Measurements from ENCODE around the gene HNRNPA2B1.

DNA sequence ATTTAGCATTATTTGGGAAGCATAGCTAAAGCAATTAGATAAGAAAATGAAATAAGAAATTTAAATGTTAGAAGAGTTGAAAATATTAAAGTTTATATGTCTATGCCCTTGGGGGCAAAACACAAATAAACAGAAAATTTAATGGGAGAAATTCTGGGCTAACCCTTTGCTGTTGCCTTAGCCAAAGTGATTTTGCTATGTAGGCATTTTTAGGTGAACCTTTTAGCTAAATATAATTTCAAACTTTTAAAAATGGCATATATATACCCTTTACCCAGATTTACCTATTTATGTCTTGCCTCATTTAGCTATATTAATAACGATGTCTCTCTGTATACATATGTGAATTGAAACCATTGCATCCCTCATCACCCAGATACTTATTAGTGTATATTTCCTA, 28.5 kb downstream of the HNRNPA2B1 start:
- TF ChIP-seq, protein P1, sequence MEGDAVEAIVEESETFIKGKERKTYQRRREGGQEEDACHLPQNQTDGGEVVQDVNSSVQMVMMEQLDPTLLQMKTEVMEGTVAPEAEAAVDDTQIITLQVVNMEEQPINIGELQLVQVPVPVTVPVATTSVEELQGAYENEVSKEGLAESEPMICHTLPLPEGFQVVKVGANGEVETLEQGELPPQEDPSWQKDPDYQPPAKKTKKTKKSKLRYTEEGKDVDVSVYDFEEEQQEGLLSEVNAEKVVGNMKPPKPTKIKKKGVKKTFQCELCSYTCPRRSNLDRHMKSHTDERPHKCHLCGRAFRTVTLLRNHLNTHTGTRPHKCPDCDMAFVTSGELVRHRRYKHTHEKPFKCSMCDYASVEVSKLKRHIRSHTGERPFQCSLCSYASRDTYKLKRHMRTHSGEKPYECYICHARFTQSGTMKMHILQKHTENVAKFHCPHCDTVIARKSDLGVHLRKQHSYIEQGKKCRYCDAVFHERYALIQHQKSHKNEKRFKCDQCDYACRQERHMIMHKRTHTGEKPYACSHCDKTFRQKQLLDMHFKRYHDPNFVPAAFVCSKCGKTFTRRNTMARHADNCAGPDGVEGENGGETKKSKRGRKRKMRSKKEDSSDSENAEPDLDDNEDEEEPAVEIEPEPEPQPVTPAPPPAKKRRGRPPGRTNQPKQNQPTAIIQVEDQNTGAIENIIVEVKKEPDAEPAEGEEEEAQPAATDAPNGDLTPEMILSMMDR (IDR thresholded peaks at IDR 0.05; ENCODE audit: low read length): no peak
- TF ChIP-seq EZH2phosphoT487 (IDR thresholded peaks at IDR 0.05; ENCODE audit: low read length) (no peak), EZH2 (optimal IDR thresholded peaks at IDR 0.05; ENCODE audit: low read depth, low read length) (no peak)

Measured in MM.1S (cell line).